GM12873 (cell line): ENCODE measurements around the gene SPRYD3.

ENCODE experiments used
- CTCF ChIP-seq: IDR thresholded peaks from 2 replicates; pipeline ENCODE4 v1.5.1; 2012; ENCODE audit warnings: low read depth, mild to moderate bottlenecking, moderate library complexity, low read length, control low read depth; ENCODE audit not compliant: insufficient read depth; ENCODE audit errors: missing control alignments

Gene SPRYD3

GRCh38 chr12:53065470-53065869 lies 13.7 kb downstream of the SPRYD3 start:
- TF ChIP-seq CTCF, result no peak

GRCh38 chr12:53064613-53065436 lies 14.4 kb downstream of the SPRYD3 start:
- TF ChIP-seq CTCF, result no peak

GRCh38 chr12:53063708-53064612 lies 15.2 kb downstream of the SPRYD3 start:
- no peak for TF ChIP-seq CTCF

- no peak for TF ChIP-seq CTCF
Observed at GRCh38 chr12:53062977-53063707, 16.0 kb downstream of the SPRYD3 start.

- TF ChIP-seq CTCF, result no peak
Observed at GRCh38 chr12:53062011-53062961, 16.9 kb downstream of the SPRYD3 start.

- peak; percentile 30 for TF ChIP-seq CTCF
Observed at GRCh38 chr12:53061404-53062010, 17.7 kb downstream of the SPRYD3 start.
